H1 (cell line): ENCODE results near the gene KCNH6. TPM values are rescaled to one million over a fixed set of nuclear protein-coding genes. Genes with fewer than 3 reads are reported as not detected.

Experiments used
- SIX5 ChIP-seq: IDR thresholded peaks from 2 replicates; pipeline ENCODE4 v1.6.1; 2011; ENCODE audit warnings: mild to moderate bottlenecking, low read depth, low read length
- TEAD4 ChIP-seq: IDR thresholded peaks from 2 replicates; pipeline ENCODE4 v1.6.1; 2012; ENCODE audit warnings: low read depth, low read length, inconsistent platforms, mixed read lengths
- USF2 ChIP-seq: IDR thresholded peaks from 2 replicates; pipeline ENCODE4 v1.6.1; 2011; ENCODE audit warnings: low read length, improper control_type of control experiment
- polyA plus RNA-seq, 7 experiments: library from polyadenylated mRNA; depleted of rRNA in 3 of 7; stranded (reverse) in 5 of 7; unstranded in 2 of 7; fragments of >200 nt in 5 of 7; fragments of 200-250 nt in 2 of 7; gene quantifications; 1 replicate in 5 of 7; 2 replicates in 1 of 7; 4 replicates in 1 of 7; pipeline versions ENCODE4 v1.2.1 to v1.2.3, GENCODE V29; 2011 to 2013; ENCODE audit warnings: missing spikeins in 2 of 7, mixed read lengths in 2 of 7
- total RNA-seq: library from RNA; stranded (reverse); fragmentation: NEBNext Ultra II Directional; extraction: Animal tissue kit (Norgen Biotek cat#: 25700); gene quantifications from 2 replicates; pipeline ENCODE4 v1.2.1, GENCODE V29; 2021

The KCNH6 gene
- total and polyA plus RNA-seq, 2 of the 8 experiments (the other 6 are each of a cell fraction or from before 2014, with no cell fraction given): 1.8 to 3.6 TPM

DNA sequence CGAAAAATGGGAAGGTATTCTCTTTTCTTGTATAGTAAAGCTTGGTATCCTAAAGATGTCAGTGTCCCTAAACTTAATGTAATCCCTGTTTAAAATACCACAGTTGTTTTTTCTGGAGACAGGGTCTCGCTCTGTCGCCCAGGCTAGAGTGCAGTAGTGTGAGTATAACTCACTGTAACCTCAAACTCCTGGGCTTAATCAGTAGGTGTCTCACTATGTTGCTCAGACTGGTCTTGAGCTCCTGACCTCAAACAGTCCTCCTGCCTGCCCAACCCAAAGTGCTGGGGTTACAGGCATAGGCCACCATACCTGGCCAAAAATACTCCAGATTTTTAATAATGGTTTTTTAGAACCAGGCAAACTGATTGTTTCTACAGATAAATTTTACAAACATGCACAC lies 35.3 kb downstream of the KCNH6 start (continued):
- no peak for TF ChIP-seq USF2
- TF ChIP-seq TEAD4: no peak
- TF ChIP-seq SIX5: no peak
